D721Med (cell line): ENCODE data around the gene TPP1.

ENCODE experiments used
- DNase-seq: peaks from one replicate; pipeline ENCODE4 v3.0.0; 2011; ENCODE audit warnings: low spot score; ENCODE audit not compliant: insufficient read length
- FAIRE-seq: peaks from 2 replicates; lab custom pipeline; 2011; peaks lifted over from hg19 to GRCh38; lab: Jason Lieb, UNC
- CTCF ChIP-seq: IDR thresholded peaks from 2 replicates; pipeline ENCODE4 v1.5.1; 2012; ENCODE audit warnings: mild to moderate bottlenecking, control low read depth; ENCODE audit not compliant: insufficient read depth; ENCODE audit errors: missing control alignments

TPP1 gene

GRCh38 chr11:6574816-6575715 is 44.2 kb downstream of the TPP1 start:
- no peak for DNase-seq
- TF ChIP-seq CTCF = no peak
- FAIRE-seq = no peak

GRCh38 chr11:6572215-6572614 is 47.0 kb downstream of the TPP1 start:
- DNase-seq (no peak), FAIRE-seq (no peak)
- TF ChIP-seq CTCF = no peak

GRCh38 chr11:6571434-6572008 is 47.7 kb downstream of the TPP1 start:
- DNase-seq = no peak
- TF ChIP-seq CTCF = no peak
- no peak for FAIRE-seq

- no peak for FAIRE-seq
- DNase-seq = no peak
- no peak for TF ChIP-seq CTCF
Observed at GRCh38 chr11:6570691-6571427, 48.4 kb downstream of the TPP1 start.

- TF ChIP-seq CTCF = no peak
- FAIRE-seq = no peak
- DNase-seq = no peak
Observed at GRCh38 chr11:6569706-6570105, 49.5 kb downstream of the TPP1 start.

GRCh38 chr11:6568191-6568918 is 50.9 kb downstream of the TPP1 start:
- no peak for FAIRE-seq
- no peak for DNase-seq
- TF ChIP-seq CTCF = peak; percentile 18
